Astrocyte of the spinal cord (primary cell): ENCODE results near the gene AADACL4.

Experiments
- DNase-seq: peaks from one replicate; pipeline ENCODE4 v3.0.0; 2011; ENCODE audit warnings: low read depth, low spot score
- H3K4me3 ChIP-seq: 2 replicates; pipeline ENCODE4 v1.5.1; 2011; ENCODE audit warnings: low read depth, mild to moderate bottlenecking, low read length, moderate library complexity
- CTCF ChIP-seq: IDR thresholded peaks from 2 replicates; pipeline ENCODE4 v1.5.1; 2012; ENCODE audit warnings: low read depth, mild to moderate bottlenecking, low read length, inconsistent platforms
- in situ Hi-C: cut with HindIII; loops from 2 replicates; pipeline ENCODE4 v1.10.0; 2017; ENCODE audit warnings: low sequenced_read_pairs

Gene AADACL4

GRCh38 chr1:12706061-12706460 is 62.2 kb downstream of the AADACL4 start:
- in situ Hi-C loops: no loop called here
- DNase-seq: no peak
- no peak for TF ChIP-seq CTCF
- no peak overlapping the region for H3K4me3 ChIP-seq

GRCh38 chr1:12708396-12709090 is 64.7 kb downstream of the AADACL4 start:
- DNase-seq: no peak
- in situ Hi-C loops: no loop called here
- no peak overlapping the region for H3K4me3 ChIP-seq
- TF ChIP-seq CTCF: no peak

GRCh38 chr1:12709091-12709491 is 65.2 kb downstream of the AADACL4 start:
- no peak overlapping the region for H3K4me3 ChIP-seq
- TF ChIP-seq CTCF: no peak
- in situ Hi-C loops: no loop called here
- DNase-seq: no peak

GRCh38 chr1:12709696-12710095 is 65.8 kb downstream of the AADACL4 start:
- in situ Hi-C loops: no loop called here
- no peak for TF ChIP-seq CTCF
- no peak overlapping the region for H3K4me3 ChIP-seq
- DNase-seq: no peak

GRCh38 chr1:12711536-12711935 is 67.7 kb downstream of the AADACL4 start:
- no peak for DNase-seq
- no peak overlapping the region for H3K4me3 ChIP-seq
- no peak for TF ChIP-seq CTCF
- in situ Hi-C loops: no loop called here

GRCh38 chr1:12712076-12712475 is 68.2 kb downstream of the AADACL4 start:
- DNase-seq: no peak
- no peak overlapping the region for H3K4me3 ChIP-seq
- in situ Hi-C loops: no loop called here
- TF ChIP-seq CTCF: no peak
